GM23248 (cell line): ENCODE data around the gene KRTAP17-1. TPM values are rescaled to one million over a fixed set of nuclear protein-coding genes. Genes with fewer than 3 reads are reported as not detected.
"Not testable (repeated sequence)": the region's sequence is repeated elsewhere in the genome, so short reads cannot be mapped to it uniquely, and the experiment has no call there.

ENCODE experiments used
- DNase-seq: peaks from one replicate; pipeline ENCODE4 v3.0.0-alpha.2; 2015
- H2AFZ ChIP-seq: fragments of 200-600 bp; sonication (generic); 2 replicates; pipeline ENCODE4 v1.6.1; 2016; ENCODE audit warnings: antibody characterized with exemption
- H3F3A ChIP-seq: fragments of 200-600 bp; sonication (generic); 2 replicates; pipeline ENCODE4 v1.6.1; 2016; ENCODE audit warnings: mild to moderate bottlenecking, antibody characterized with exemption, mixed run types; ENCODE audit not compliant: insufficient read depth
- H3K27ac ChIP-seq: fragments of 200-600 bp; sonication (generic); 2 replicates; pipeline ENCODE4 v1.5.1; 2016; ENCODE audit warnings: mild to moderate bottlenecking
- H3K27me3 ChIP-seq: fragments of 200-600 bp; sonication (generic); replicated peaks from 2 replicates; pipeline ENCODE4 v1.6.1; 2016; ENCODE audit warnings: mild to moderate bottlenecking; ENCODE audit not compliant: insufficient read depth
- H3K36me3 ChIP-seq: fragments of 200-600 bp; sonication (generic); 2 replicates; pipeline ENCODE4 v1.6.1; 2016; ENCODE audit warnings: low read depth, mild to moderate bottlenecking
- H3K4me1 ChIP-seq: fragments of 200-600 bp; sonication (generic); 2 replicates; pipeline ENCODE4 v1.6.1; 2016; ENCODE audit warnings: mild to moderate bottlenecking; ENCODE audit not compliant: insufficient read depth
- H3K4me2 ChIP-seq: fragments of 200-600 bp; sonication (generic); one replicate; pipeline ENCODE4 v1.6.1; 2016; ENCODE audit warnings: mild to moderate bottlenecking; ENCODE audit not compliant: unreplicated experiment
- H3K4me3 ChIP-seq: fragments of 200-600 bp; sonication (generic); 2 replicates; pipeline ENCODE4 v1.5.1; 2016; ENCODE audit warnings: mild to moderate bottlenecking
- H3K79me2 ChIP-seq: fragments of 200-600 bp; sonication (generic); 2 replicates; pipeline ENCODE4 v1.6.1; 2016; ENCODE audit warnings: mild to moderate bottlenecking; ENCODE audit not compliant: insufficient read depth
- H3K9ac ChIP-seq: fragments of 200-600 bp; sonication (generic); 2 replicates; pipeline ENCODE4 v1.6.1; 2016; ENCODE audit warnings: mild to moderate bottlenecking
- H3K9me2 ChIP-seq: fragments of 200-600 bp; sonication (generic); 2 replicates; pipeline ENCODE4 v1.6.1; 2016; ENCODE audit warnings: mixed run types, mild to moderate bottlenecking, moderate library complexity; ENCODE audit not compliant: insufficient read depth
- H3K9me3 ChIP-seq: fragments of 200-600 bp; sonication (generic); one replicate; pipeline ENCODE4 v1.6.1; 2017; ENCODE audit warnings: low read depth
- H4K20me1 ChIP-seq: fragments of 200-600 bp; sonication (generic); 2 replicates; pipeline ENCODE4 v1.6.0; 2016; ENCODE audit not compliant: insufficient read depth
- EZH2 ChIP-seq: fragments of 200-600 bp; sonication (generic); IDR thresholded peaks from 2 replicates; pipeline ENCODE4 v1.6.1; 2018; ENCODE audit warnings: antibody characterized with exemption, mild to moderate bottlenecking; ENCODE audit not compliant: insufficient read depth, poor library complexity, severe bottlenecking
- EZH2phosphoT487 ChIP-seq: fragments of 200-600 bp; sonication (generic); IDR thresholded peaks from 2 replicates; pipeline ENCODE4 v1.6.1; 2018; ENCODE audit warnings: antibody characterized with exemption, moderate library complexity, mild to moderate bottlenecking, low read depth; ENCODE audit not compliant: insufficient read depth
- WGBS, 2 experiments: methylation state at CpG; one replicate each; pipeline ENCODE4 v1.1.6; 2015 to 2017; ENCODE audit warnings: low lambda C conversion rate in 2 of 2, low coverage in 1 of 2; ENCODE audit errors: missing lambda C conversion rate in 2 of 2; 5-methylcytosine and 5-hydroxymethylcytosine counted together
- in situ Hi-C: fragments of 300-500 bp; cut with MboI; formaldehyde crosslinking; loops from 2 replicates; pipeline ENCODE4 v1.15.0; 2020
- polyA plus RNA-seq: library from polyadenylated mRNA; unstranded; fragments of >200 nt; fragmentation: Nextera tagmentation; extraction: Ambion mirVana; gene quantifications from 2 replicates; pipeline ENCODE4 v1.2.1, GENCODE V29; 2016
- total RNA-seq: library from RNA; depleted of rRNA; stranded (reverse); fragments of >200 nt; shearing (Covaris generic); gene quantifications from 2 replicates; pipeline ENCODE4 v1.2.3, GENCODE V29; 2014

The KRTAP17-1 gene
- total and polyA plus RNA-seq, 2 experiments from 2014 or later = not detected

- H3K4me2 ChIP-seq = no peak overlapping the region
- H3K4me3 ChIP-seq = no peak overlapping the region
- H3K9me3 ChIP-seq = no peaks in the 10 kb centered on the region
- no peak overlapping the region for H2AFZ ChIP-seq
- in situ Hi-C loops = no loop called here
- 65 to 68% methylated on average over 3 of the region's 3 CpGs for WGBS, 2 experiments
- H3K79me2 ChIP-seq = no peaks in the 10 kb centered on the region
- DNase-seq = no peak
- H3K36me3 ChIP-seq = no peaks in the 10 kb centered on the region
- H3K4me1 ChIP-seq = peaks cover under 1% of the 10 kb centered on the region; the same call in 1 of the 2 replicates
- H4K20me1 ChIP-seq = no peaks in the 10 kb centered on the region
- H3K9ac ChIP-seq = no peak overlapping the region
- TF ChIP-seq EZH2 (no peak), EZH2phosphoT487 (no peak)
- no peak overlapping the region for H3K27ac ChIP-seq
- no peaks in the 10 kb centered on the region for H3F3A ChIP-seq
- H3K27me3 ChIP-seq = no peaks in the 10 kb centered on the region
- H3K9me2 ChIP-seq = no peaks in the 10 kb centered on the region
Observed at GRCh38 chr17:41278176-41278955, 37.1 kb downstream of the KRTAP17-1 start.

GRCh38 chr17:41275648-41276190 is 39.8 kb downstream of the KRTAP17-1 start, which contains the start of gene KRTAP9-7:
Gene KRTAP9-7, plus strand, starts transcription at chr17:41275698. Its CDS starts 0 bp downstream, at chr17:41275698.
- 60 to 86% methylated on average over 3 of the region's 3 CpGs for WGBS, 2 experiments
- not testable (repeated sequence) for H2AFZ ChIP-seq

GRCh38 chr17:41271858-41272257 is 43.7 kb downstream of the KRTAP17-1 start:
- H3K4me3 ChIP-seq = no peak overlapping the region
- H3K79me2 ChIP-seq = no peaks in the 10 kb centered on the region
- DNase-seq = no peak
- no peak overlapping the region for H2AFZ ChIP-seq
- no peaks in the 10 kb centered on the region for H3K9me2 ChIP-seq
- H4K20me1 ChIP-seq = no peaks in the 10 kb centered on the region
- H3K4me1 ChIP-seq = no peaks in the 10 kb centered on the region
- no peaks in the 10 kb centered on the region for H3K27me3 ChIP-seq
- H3K4me2 ChIP-seq = no peak overlapping the region
- H3K36me3 ChIP-seq = no peaks in the 10 kb centered on the region
- TF ChIP-seq EZH2 (no peak), EZH2phosphoT487 (no peak)
- no CpG with 5 or more reads among the region's 1 CpG for WGBS, 2 experiments
- in situ Hi-C loops = no loop called here
- H3F3A ChIP-seq = no peaks in the 10 kb centered on the region
- H3K27ac ChIP-seq = no peak overlapping the region
- no peaks in the 10 kb centered on the region for H3K9me3 ChIP-seq
- no peak overlapping the region for H3K9ac ChIP-seq

More at GRCh38 chr17:41275648-41276190, 39.8 kb downstream of the KRTAP17-1 start, which contains the start of gene KRTAP9-7:
- H3K79me2 ChIP-seq, H3K9me3 ChIP-seq, H3F3A ChIP-seq, H3K27me3 ChIP-seq, H3K27ac ChIP-seq, H3K4me2 ChIP-seq, DNase-seq, H4K20me1 ChIP-seq, H3K9ac ChIP-seq, H3K9me2 ChIP-seq, in situ Hi-C loops, H3K4me3 ChIP-seq, H3K4me1 ChIP-seq, H3K36me3 ChIP-seq: not testable (repeated sequence)

- H2AFZ ChIP-seq, H3K36me3 ChIP-seq, H3K4me1 ChIP-seq, H3F3A ChIP-seq, H3K4me2 ChIP-seq, H3K79me2 ChIP-seq, H3K27ac ChIP-seq, H3K27me3 ChIP-seq, H3K9ac ChIP-seq, H3K9me2 ChIP-seq, H4K20me1 ChIP-seq, H3K9me3 ChIP-seq, H3K4me3 ChIP-seq, in situ Hi-C loops, DNase-seq: not testable (repeated sequence)
- WGBS, 2 experiments = no CpG with 5 or more reads among the region's 1 CpG
Observed at GRCh38 chr17:41271323-41271722, 44.2 kb downstream of the KRTAP17-1 start.
